K562 (cell line): ENCODE data around the gene CCDC68.

Experiments
- KAT8 ChIP-seq: fragments of 450-650 bp; IDR thresholded peaks from 2 replicates; pipeline ENCODE4 v1.6.1; 2016; ENCODE audit warnings: low read depth, mild to moderate bottlenecking
- POLR2A ChIP-seq: fragments of 450-650 bp; conservative IDR thresholded peaks from 2 replicates; pipeline ENCODE4 v1.6.1; 2016

DNA sequence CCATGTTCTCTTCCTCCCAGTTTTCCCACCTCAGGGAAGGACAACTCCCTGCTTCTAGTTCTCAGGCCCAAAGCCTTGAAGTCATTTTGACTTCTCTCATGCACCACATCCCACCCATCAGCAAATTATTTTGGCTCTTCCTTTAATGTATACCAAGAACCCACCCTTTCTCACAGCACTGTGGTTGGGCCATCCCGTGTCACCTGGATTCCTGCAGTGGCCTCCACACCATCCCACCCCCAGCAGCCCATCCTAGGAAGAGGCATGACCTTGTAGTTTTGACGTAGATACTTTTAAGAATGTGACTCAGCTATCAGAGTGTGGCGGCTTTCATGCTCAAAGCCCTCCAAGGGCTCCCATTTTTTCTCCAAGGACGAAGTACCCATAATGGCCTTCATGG is 25.6 kb upstream of the CCDC68 start:
- TF ChIP-seq POLR2A (no peak), KAT8 (no peak)
